GM21381 (cell line): ENCODE measurements around the gene DEDD.

Source experiments
- ATAC-seq: cut with Tn5 transposase; IDR thresholded peaks from one replicate; pipeline ENCODE4 v1.9.1; 2021; ENCODE audit warnings: mild to moderate bottlenecking, moderate library complexity; ENCODE audit not compliant: unreplicated experiment

The DEDD gene

DNA sequence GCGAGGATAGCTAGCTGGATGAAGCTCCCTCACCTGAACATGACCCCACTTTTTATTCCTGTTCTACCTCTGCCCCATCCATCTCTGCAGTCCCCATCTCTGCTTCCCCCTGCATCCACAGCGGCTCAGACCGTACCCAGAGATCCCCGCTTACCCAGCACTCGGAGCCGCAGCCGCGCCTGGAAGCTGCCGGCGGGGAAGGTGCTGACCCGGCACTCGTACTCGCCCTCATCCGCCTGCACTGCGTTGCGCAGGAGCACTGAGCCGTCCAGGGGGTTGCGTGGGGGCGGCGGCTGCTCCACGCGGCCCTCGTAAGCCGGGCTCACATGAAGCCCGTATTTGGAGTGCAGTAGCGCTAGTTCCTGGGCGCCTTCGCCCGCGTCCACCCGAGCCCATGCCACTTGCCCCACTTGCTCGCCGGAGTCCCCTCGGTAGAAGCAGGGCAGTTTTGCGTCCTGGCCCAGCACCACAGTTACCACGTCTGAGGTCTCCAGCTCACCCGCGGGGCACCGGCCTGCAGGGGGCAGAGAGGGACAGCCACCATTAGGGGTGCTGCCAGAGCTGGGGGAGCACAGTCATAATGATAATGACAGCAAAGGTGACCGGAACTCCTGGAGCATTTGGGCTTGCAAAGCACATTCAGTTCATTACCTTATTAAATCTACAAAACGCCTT lies 52.9 kb downstream of the DEDD start:
- no peak for ATAC-seq

DNA sequence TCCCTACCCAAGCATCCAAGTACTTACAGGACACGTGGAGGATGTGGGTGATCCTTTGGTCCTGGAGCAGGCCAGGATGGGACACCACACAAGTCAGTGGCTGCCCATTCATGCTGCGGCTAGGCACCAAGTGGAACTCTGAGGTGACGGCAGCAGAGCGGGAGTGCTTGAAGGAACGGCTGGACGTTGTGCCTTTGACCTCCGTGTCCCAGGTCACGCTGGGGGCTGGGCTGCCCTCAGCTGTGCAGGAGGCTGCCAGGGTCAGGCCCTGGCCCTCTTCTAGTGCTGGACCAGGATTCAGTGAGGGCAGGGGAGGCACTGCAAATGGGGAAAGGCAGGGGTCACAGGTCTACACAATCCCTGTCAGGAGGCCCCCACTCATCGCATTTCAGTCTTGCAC lies 55.0 kb downstream of the DEDD start:
- no peak for ATAC-seq

DNA sequence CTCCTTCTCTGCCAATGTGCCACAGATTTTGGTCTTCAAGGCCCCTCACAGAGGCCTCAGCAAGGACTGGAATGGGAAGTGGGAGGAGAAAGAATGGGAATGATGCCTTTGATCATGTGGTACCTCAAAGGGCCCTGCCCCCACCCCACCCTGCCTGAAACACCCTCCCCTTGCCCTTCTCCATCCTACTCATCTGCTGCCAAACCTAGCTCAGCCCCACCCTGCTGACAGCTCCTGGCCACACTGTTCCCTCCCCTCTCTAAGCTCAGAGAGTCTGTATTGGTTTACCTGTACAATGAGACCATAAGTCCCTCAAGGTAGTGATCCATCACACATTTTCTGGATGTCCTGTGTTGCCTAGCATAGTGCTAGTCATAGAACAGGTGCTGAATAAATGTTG lies 56.1 kb downstream of the DEDD start:
- no peak for ATAC-seq

DNA sequence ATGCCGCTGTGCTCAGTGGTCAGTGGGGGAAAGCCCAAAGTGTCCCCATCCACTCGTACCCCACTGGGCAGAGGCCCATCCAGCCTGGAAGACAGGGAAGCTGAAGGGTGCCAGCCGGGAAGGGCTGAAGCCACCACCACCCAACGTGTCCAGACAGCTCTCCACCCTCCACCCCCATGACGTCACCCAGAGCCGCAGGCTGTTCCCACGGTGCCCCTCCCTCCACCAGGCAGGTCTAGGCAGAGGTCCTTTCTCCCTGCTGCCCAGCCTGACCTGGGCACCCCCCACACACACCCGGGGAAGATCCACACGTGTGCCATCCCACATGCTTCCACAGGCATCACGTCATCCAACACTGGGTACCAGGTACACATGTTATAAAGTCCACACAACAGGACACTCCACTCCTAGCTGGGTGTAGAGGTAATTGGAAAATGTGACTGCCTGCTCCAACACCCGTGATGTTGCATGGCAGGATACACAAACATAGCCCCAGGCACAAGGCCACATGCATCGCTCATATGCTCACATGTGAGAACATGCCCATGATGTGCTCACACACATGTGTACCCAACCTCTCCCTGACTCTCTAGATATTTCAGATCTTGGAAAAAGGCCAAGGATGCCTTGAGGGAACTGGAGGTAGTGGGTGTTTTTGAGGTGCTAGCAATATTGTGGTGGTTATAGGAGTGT lies 57.6 kb downstream of the DEDD start:
- no peak for ATAC-seq

DNA sequence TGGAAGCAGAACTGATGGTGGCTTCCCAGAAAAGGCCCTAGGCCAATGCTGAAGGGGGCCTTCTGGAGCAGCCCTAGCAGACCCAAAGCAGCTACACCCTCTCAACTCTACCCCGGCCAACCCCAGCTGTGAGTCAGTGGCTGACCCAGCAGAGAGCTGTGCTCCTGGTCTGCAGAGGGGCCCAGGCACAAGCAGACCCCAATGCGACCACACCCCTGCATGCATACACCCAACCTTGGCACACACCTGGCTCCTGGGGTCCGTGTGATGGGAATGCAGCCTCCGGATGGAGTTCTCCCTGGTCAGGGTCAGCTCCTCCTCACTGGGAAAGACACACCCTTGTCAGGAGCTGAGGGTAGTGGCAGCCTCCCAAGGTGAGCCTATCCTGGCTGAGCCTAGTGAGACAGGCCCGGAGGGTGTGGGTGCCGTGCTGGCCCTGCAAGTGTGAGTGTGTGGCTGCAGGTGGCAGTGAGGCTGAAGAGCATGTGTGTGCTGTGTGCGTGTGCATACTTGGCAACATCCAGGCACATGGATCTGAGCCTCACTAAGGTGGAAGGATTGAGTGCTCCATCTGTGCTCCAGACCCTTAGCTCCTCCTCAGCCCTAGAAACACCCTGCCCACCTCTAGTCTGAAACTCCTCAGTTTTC lies 58.9 kb downstream of the DEDD start:
- no peak for ATAC-seq

DNA sequence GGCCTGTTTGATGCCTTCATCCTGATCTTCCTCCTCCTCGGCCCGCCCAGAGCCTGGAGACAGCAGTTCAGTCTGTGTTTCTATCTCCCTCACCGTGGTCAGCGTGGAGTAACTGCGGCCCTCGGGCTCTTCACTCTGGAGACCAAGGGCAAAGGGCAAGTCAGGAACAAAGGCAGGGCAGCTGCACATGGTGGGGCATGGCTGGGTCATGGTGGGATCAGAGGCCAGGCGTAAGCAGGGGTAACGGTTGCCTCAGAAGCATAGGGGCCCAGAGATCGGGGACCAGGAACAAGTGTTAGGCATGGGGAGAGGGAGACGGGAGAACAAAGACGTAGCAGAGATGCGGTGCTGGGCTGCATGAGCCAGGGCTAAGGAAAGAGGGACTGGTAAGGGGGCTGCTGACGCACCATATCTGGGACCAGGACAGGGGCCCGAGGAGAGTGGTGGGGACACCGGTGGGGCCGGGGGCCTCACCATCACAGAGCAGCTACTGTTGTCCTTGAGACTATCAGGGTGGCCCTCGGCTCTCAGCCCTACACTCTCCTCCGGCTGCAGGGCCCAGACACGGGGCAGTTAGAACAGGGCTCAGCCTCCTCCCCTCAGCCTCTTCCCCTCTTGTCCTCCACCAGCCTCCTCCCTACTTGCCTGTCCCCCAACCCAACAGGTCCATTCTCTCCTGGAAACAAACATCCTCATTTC lies 59.6 kb downstream of the DEDD start:
- ATAC-seq, result no peak

DNA sequence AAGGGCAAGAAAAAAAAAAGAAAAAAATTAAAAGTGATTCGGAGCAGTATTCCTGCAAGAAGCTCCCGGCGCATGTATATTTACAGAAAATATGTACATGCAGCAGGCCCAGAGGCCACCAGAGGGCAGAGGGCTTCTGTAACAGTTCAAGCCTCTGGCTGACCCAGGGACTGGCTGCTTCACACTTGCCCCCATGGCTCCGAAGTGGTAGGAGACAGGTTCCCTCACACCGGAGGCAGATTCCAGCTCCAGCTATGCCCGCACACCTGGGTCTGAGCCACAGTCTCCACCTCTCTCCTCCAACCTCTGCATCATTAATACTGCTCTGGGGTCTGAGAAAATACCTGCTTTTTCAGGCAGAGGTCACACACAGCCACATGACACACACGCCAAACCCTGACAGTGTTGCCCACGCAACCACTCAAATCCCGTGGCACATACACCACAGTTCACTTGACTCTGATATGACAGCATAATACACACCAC lies 60.5 kb downstream of the DEDD start:
- no peak for ATAC-seq
